Activated CD8-positive, alpha-beta T cell treated with anti-CD3 and anti-CD28 coated beads for 36 hours (primary cell): ENCODE measurements around the gene NID1. TPM values are rescaled to one million over a fixed set of nuclear protein-coding genes. Genes with fewer than 3 reads are reported as not detected.
"Not testable (repeated sequence)": the region's sequence is repeated elsewhere in the genome, so short reads cannot be mapped to it uniquely, and the experiment has no call there.

Experiments
- ATAC-seq: fragments of 200-7000 bp; cut with Tn5 transposase; one replicate; pipeline ENCODE4 v1.10.0; 2021; ENCODE audit warnings: mild to moderate bottlenecking, moderate library complexity
- CTCF ChIA-PET: fragments of 350-600 bp; sonication (Branson Sonifier 250); formaldehyde crosslinking; loops from one replicate; lab custom pipeline; 2021; ENCODE audit warnings: antibody characterized with exemption; lab: Charles Lee
- POLR2A ChIA-PET: fragments of 350-600 bp; sonication (Branson Sonifier 250); formaldehyde crosslinking; loops from one replicate; lab custom pipeline; 2021; ENCODE audit warnings: antibody characterized with exemption; lab: Charles Lee
- DNase-seq: peaks from one replicate; pipeline ENCODE4 v3.0.0-alpha.2; 2020
- H3K27ac Mint-ChIP-seq: one replicate; pipeline ENCODE4 v1.8.0; 2021; ENCODE audit warnings: mild to moderate bottlenecking, mixed read lengths
- H3K27me3 Mint-ChIP-seq: one replicate; pipeline ENCODE4 v1.8.0; 2021; ENCODE audit warnings: mixed read lengths
- H3K36me3 Mint-ChIP-seq: one replicate; pipeline ENCODE4 v1.8.0; 2021; ENCODE audit warnings: low read depth, mixed read lengths
- H3K4me1 Mint-ChIP-seq: one replicate; pipeline ENCODE4 v1.8.0; 2021; ENCODE audit warnings: low read depth, mixed read lengths
- H3K4me3 Mint-ChIP-seq: one replicate; pipeline ENCODE4 v1.8.0; 2021; ENCODE audit warnings: mild to moderate bottlenecking, moderate library complexity, mixed read lengths
- H3K9me3 Mint-ChIP-seq: one replicate; pipeline ENCODE4 v1.8.0; 2021; ENCODE audit warnings: mixed read lengths
- CTCF ChIP-seq: fragments of 200-600 bp; IDR thresholded peaks from one replicate; pipeline ENCODE4 v1.8.0; 2022; ENCODE audit warnings: antibody characterized with exemption, mild to moderate bottlenecking
- intact Hi-C: fragments of 100-400 bp; cut with micrococcal nuclease; formaldehyde crosslinking; loops from one replicate; pipeline ENCODE4 v1.10.0; 2022
- total RNA-seq, 2 experiments: library from RNA; stranded (reverse); gene quantifications; one replicate each; pipeline ENCODE4 v1.2.3, GENCODE V29; 2021

The NID1 gene
- total RNA-seq, 2 experiments from 2014 or later = 0.04 to 0.07 TPM

GRCh38 chr1:235972311-235972689 lies 92.6 kb downstream of the NID1 start:
- peak overlapping the region; percentile 70 for H3K4me3 Mint-ChIP-seq
- ChIA-PET CTCF (interaction anchor here (0.5 to 5.0 kb wide), 83 partner anchors 8 to 467 kb away, joined by 3 to 91 read pairs (median 7); partner anchors contain the start of genes B3GALNT2 and LYST), POLR2A (interaction anchor here (0.8 to 2.5 kb wide), 13 partner anchors 9 to 130 kb away, joined by 3 to 15 read pairs (median 5); partner anchors contain the start of gene LYST)
- intact Hi-C loops = loop anchor here (5.0 to 10.0 kb wide), 3 partner anchors 105 to 460 kb away; partner anchors contain the start of gene LYST
- DNase-seq (no peak), ATAC-seq (peak; percentile 28)
- no peaks in the 10 kb centered on the region for H3K9me3 Mint-ChIP-seq
- H3K36me3 Mint-ChIP-seq = no peaks in the 10 kb centered on the region
- peaks cover 16% of the 10 kb centered on the region for H3K4me1 Mint-ChIP-seq
- TF ChIP-seq CTCF = no peak
- H3K27ac Mint-ChIP-seq = peak overlapping the region; percentile 94
- H3K27me3 Mint-ChIP-seq = no peaks in the 10 kb centered on the region

- ATAC-seq (peak; percentile 99), DNase-seq (peak; percentile 95)
- ChIA-PET POLR2A (interaction anchor here (0.6 to 2.5 kb wide), 19 partner anchors 10 to 243 kb away, joined by 3 to 15 read pairs (median 5); partner anchors contain the start of gene LYST), CTCF (interaction anchor here (0.5 to 5.0 kb wide), 91 partner anchors 9 to 466 kb away, joined by 3 to 91 read pairs (median 6); partner anchors contain the start of genes B3GALNT2 and LYST)
- peak overlapping the region; percentile 70 for H3K4me3 Mint-ChIP-seq
- H3K27ac Mint-ChIP-seq = peak overlapping the region; percentile 94
- H3K36me3 Mint-ChIP-seq = no peaks in the 10 kb centered on the region
- peaks cover 16% of the 10 kb centered on the region for H3K4me1 Mint-ChIP-seq
- intact Hi-C loops = loop anchor here (5.0 to 10.0 kb wide), 3 partner anchors 104 to 459 kb away; partner anchors contain the start of gene LYST
- H3K27me3 Mint-ChIP-seq = no peaks in the 10 kb centered on the region
- H3K9me3 Mint-ChIP-seq = no peaks in the 10 kb centered on the region
- peak; percentile 83 for TF ChIP-seq CTCF
Measured at GRCh38 chr1:235971571-235972310, 93.1 kb downstream of the NID1 start.

GRCh38 chr1:235971020-235971419 lies 93.9 kb downstream of the NID1 start:
- CTCF ChIA-PET = interaction anchor here (0.6 to 5.0 kb wide), 57 partner anchors 11 to 466 kb away, joined by 3 to 91 read pairs (median 9); partner anchors contain the start of genes B3GALNT2 and LYST
- ATAC-seq = no peak
- no peak overlapping the region for H3K4me3 Mint-ChIP-seq
- no peaks in the 10 kb centered on the region for H3K36me3 Mint-ChIP-seq
- TF ChIP-seq CTCF = no peak
- peak overlapping the region; percentile 94 for H3K27ac Mint-ChIP-seq
- H3K9me3 Mint-ChIP-seq = peaks cover 2% of the 10 kb centered on the region
- intact Hi-C loops = loop anchor here (5.0 to 10.0 kb wide), 3 partner anchors 104 to 459 kb away; partner anchors contain the start of gene LYST
- DNase-seq = no peak
- peaks cover 16% of the 10 kb centered on the region for H3K4me1 Mint-ChIP-seq
- no peaks in the 10 kb centered on the region for H3K27me3 Mint-ChIP-seq
- POLR2A ChIA-PET = interaction anchor here (0.6 to 2.5 kb wide), 19 partner anchors 11 to 242 kb away, joined by 3 to 15 read pairs (median 5); partner anchors contain the start of gene LYST

GRCh38 chr1:235968831-235969230 lies 96.1 kb downstream of the NID1 start:
- Mint-ChIP-seq H3K9me3 (peaks cover 11% of the 10 kb centered on the region), H3K4me1 (peaks cover 30% of the 10 kb centered on the region), H3K27me3 (no peaks in the 10 kb centered on the region), H3K36me3 (no peaks in the 10 kb centered on the region), H3K27ac (no peak overlapping the region), H3K4me3 (no peak overlapping the region)
- ChIA-PET CTCF (interaction anchor here (0.9 to 5.0 kb wide), 4 partner anchors 14 to 176 kb away, joined by 3 to 91 read pairs (median 4); partner anchors contain the start of gene LYST), POLR2A (no interaction called here)
- intact Hi-C loops = no loop called here
- DNase-seq = no peak
- ATAC-seq = no peak
- TF ChIP-seq CTCF = no peak

- peaks cover 17% of the 10 kb centered on the region for H3K4me1 Mint-ChIP-seq
- H3K27ac Mint-ChIP-seq, H3K4me3 Mint-ChIP-seq, H3K36me3 Mint-ChIP-seq, intact Hi-C loops, DNase-seq, H3K27me3 Mint-ChIP-seq, ATAC-seq: not testable (repeated sequence)
- ChIA-PET CTCF (interaction anchor here (1.5 kb wide), 1 partner anchor 11 kb away, joined by 7 read pairs; no protein-coding TSS in a partner anchor), POLR2A (interaction anchor here (0.6 kb wide), 1 partner anchor 129 kb away, joined by 3 read pairs; no protein-coding TSS in a partner anchor)
- H3K9me3 Mint-ChIP-seq = peaks cover 11% of the 10 kb centered on the region
Measured at GRCh38 chr1:235966134-235966533, 98.8 kb downstream of the NID1 start.
